ENCODE measurements around the gene SMARCAD1.
"Not testable (repeated sequence)": the region's sequence is repeated elsewhere in the genome, so short reads cannot be mapped to it uniquely, and the experiment has no call there.

The SMARCAD1 gene

GRCh38 chr4:94298725-94299252 lies 91.1 kb downstream of the SMARCAD1 start:
- DNase-seq (ENCODE audit: low read depth): no peak

GRCh38 chr4:94302191-94302590 lies 94.5 kb downstream of the SMARCAD1 start:
- no peak for DNase-seq (ENCODE audit: low read depth)

- DNase-seq (ENCODE audit: low read depth): no peak
Observed at GRCh38 chr4:94304365-94304971, 96.8 kb downstream of the SMARCAD1 start.

- no peak for DNase-seq (ENCODE audit: low read depth)
Observed at GRCh38 chr4:94305466-94306225, 98.0 kb downstream of the SMARCAD1 start.

GRCh38 chr4:94306713-94307112 lies 99.0 kb downstream of the SMARCAD1 start:
- no peak for DNase-seq (ENCODE audit: low read depth)

- DNase-seq (ENCODE audit: low read depth): no peak
Observed at GRCh38 chr4:94307231-94307871, 99.7 kb downstream of the SMARCAD1 start.

GRCh38 chr4:94319927-94320326 lies 112.3 kb downstream of the SMARCAD1 start:
- not testable (repeated sequence) for DNase-seq (ENCODE audit: low read depth)

GRCh38 chr4:94325835-94326234 lies 118.2 kb downstream of the SMARCAD1 start:
- no peak for DNase-seq (ENCODE audit: low read depth)

GRCh38 chr4:94329933-94330332 lies 122.3 kb downstream of the SMARCAD1 start:
- no peak for DNase-seq (ENCODE audit: low read depth)

GRCh38 chr4:94332983-94333590 lies 125.4 kb downstream of the SMARCAD1 start:
- no peak for DNase-seq (ENCODE audit: low read depth)

GRCh38 chr4:94333866-94334265 lies 126.2 kb downstream of the SMARCAD1 start:
- no peak for DNase-seq (ENCODE audit: low read depth)

GRCh38 chr4:94334476-94334875 lies 126.8 kb downstream of the SMARCAD1 start:
- DNase-seq (ENCODE audit: low read depth): no peak

GRCh38 chr4:94334962-94335361 lies 127.3 kb downstream of the SMARCAD1 start:
- DNase-seq (ENCODE audit: low read depth): no peak

- DNase-seq (ENCODE audit: low read depth): no peak
Observed at GRCh38 chr4:94336303-94336702, 128.6 kb downstream of the SMARCAD1 start.

GRCh38 chr4:94336791-94337190 lies 129.1 kb downstream of the SMARCAD1 start:
- not testable (repeated sequence) for DNase-seq (ENCODE audit: low read depth)

GRCh38 chr4:94338681-94339351 lies 131.2 kb downstream of the SMARCAD1 start:
- no peak for DNase-seq (ENCODE audit: low read depth)

- DNase-seq (ENCODE audit: low read depth): no peak
Observed at GRCh38 chr4:94339779-94340178, 132.1 kb downstream of the SMARCAD1 start.

Data from GM04503 (cell line).